Progenitor cell of endocrine pancreas (in vitro differentiated cells): ENCODE data around the gene PRSS36. TPM values are rescaled to one million over a fixed set of nuclear protein-coding genes. Genes with fewer than 3 reads are reported as not detected.

ENCODE experiments used
- DNase-seq: peaks from one replicate; pipeline ENCODE4 v3.0.0; 2021; ENCODE audit warnings: low spot score; ENCODE audit not compliant: unreplicated experiment
- H3K27ac Mint-ChIP-seq: 2 replicates; pipeline ENCODE4 v1.8.0; 2021; ENCODE audit warnings: mild to moderate bottlenecking, moderate library complexity, mixed read lengths
- H3K27me3 Mint-ChIP-seq: 2 replicates; pipeline ENCODE4 v1.8.0; 2021; ENCODE audit warnings: mixed read lengths
- H3K36me3 Mint-ChIP-seq: 2 replicates; pipeline ENCODE4 v1.8.0; 2022; ENCODE audit warnings: mixed read lengths; ENCODE audit not compliant: insufficient read depth
- H3K4me1 Mint-ChIP-seq: 2 replicates; pipeline ENCODE4 v1.8.0; 2021; ENCODE audit warnings: low read depth, mixed read lengths
- H3K4me3 Mint-ChIP-seq: 2 replicates; pipeline ENCODE4 v1.8.0; 2021; ENCODE audit warnings: low read depth, mild to moderate bottlenecking, moderate library complexity, mixed read lengths
- H3K9me3 Mint-ChIP-seq: 2 replicates; pipeline ENCODE4 v1.8.0; 2021; ENCODE audit warnings: low read depth, mixed read lengths
- CTCF ChIP-seq: fragments of 200-600 bp; sonication (generic); IDR thresholded peaks from one replicate; pipeline ENCODE4 v1.5.0; 2021; ENCODE audit warnings: antibody characterized with exemption, mild to moderate bottlenecking; ENCODE audit not compliant: unreplicated experiment
- total RNA-seq: library from RNA; stranded (reverse); gene quantifications from 2 replicates; pipeline ENCODE4 v1.2.1, GENCODE V29; 2021

The PRSS36 gene
- total RNA-seq, 1 donor from 2014 or later, result 0.65 TPM

- TF ChIP-seq CTCF, result no peak
- Mint-ChIP-seq H3K9me3 (no peaks in the 10 kb centered on the region), H3K4me1 (peaks cover 19% of the 10 kb centered on the region), H3K36me3 (peaks cover 66% of the 10 kb centered on the region), H3K27ac (peak overlapping the region; percentile 87), H3K27me3 (no peaks in the 10 kb centered on the region), H3K4me3 (no peak overlapping the region)
- DNase-seq, result no peak
Observed at GRCh38 chr16:31186176-31186575, 36.3 kb upstream of the PRSS36 start.

- Mint-ChIP-seq H3K27me3 (no peaks in the 10 kb centered on the region), H3K4me1 (peaks cover 21% of the 10 kb centered on the region), H3K4me3 (no peak overlapping the region), H3K9me3 (no peaks in the 10 kb centered on the region), H3K36me3 (peaks cover 61% of the 10 kb centered on the region), H3K27ac (peak overlapping the region; percentile 87)
- no peak for DNase-seq
- no peak for TF ChIP-seq CTCF
Observed at GRCh38 chr16:31185339-31185738, 35.5 kb upstream of the PRSS36 start.

- H3K4me1 Mint-ChIP-seq, result peaks cover 21% of the 10 kb centered on the region
- H3K36me3 Mint-ChIP-seq, result peaks cover 56% of the 10 kb centered on the region
- peak overlapping the region; percentile 57 for H3K27ac Mint-ChIP-seq
Observed at GRCh38 chr16:31184888-31185287, 35.0 kb upstream of the PRSS36 start.

GRCh38 chr16:31183432-31184428 lies 33.9 kb upstream of the PRSS36 start:
- TF ChIP-seq CTCF, result no peak
- peaks cover 21% of the 10 kb centered on the region for H3K4me1 Mint-ChIP-seq

More at GRCh38 chr16:31184888-31185287, 35.0 kb upstream of the PRSS36 start:
- DNase-seq, result no peak
- TF ChIP-seq CTCF, result no peak
- Mint-ChIP-seq H3K9me3 (no peaks in the 10 kb centered on the region), H3K4me3 (no peak overlapping the region), H3K27me3 (no peaks in the 10 kb centered on the region)

GRCh38 chr16:31182391-31182790 lies 32.5 kb upstream of the PRSS36 start:
- no peak for DNase-seq
- Mint-ChIP-seq H3K9me3 (no peaks in the 10 kb centered on the region), H3K27me3 (no peaks in the 10 kb centered on the region), H3K27ac (peak overlapping the region; percentile 88), H3K4me3 (peak overlapping the region; percentile 96), H3K4me1 (peaks cover 21% of the 10 kb centered on the region), H3K36me3 (peaks cover 36% of the 10 kb centered on the region)
- no peak for TF ChIP-seq CTCF

More at GRCh38 chr16:31183432-31184428, 33.9 kb upstream of the PRSS36 start:
- no peaks in the 10 kb centered on the region for H3K27me3 Mint-ChIP-seq
- peaks cover 47% of the 10 kb centered on the region for H3K36me3 Mint-ChIP-seq
- H3K27ac Mint-ChIP-seq, result peak overlapping the region; percentile 46
- H3K4me3 Mint-ChIP-seq, result peak overlapping the region; percentile 96
- DNase-seq, result no peak
- H3K9me3 Mint-ChIP-seq, result no peaks in the 10 kb centered on the region
